CD14-positive monocyte (primary cell): ENCODE measurements around the gene PRM1. TPM values are rescaled to one million over a fixed set of nuclear protein-coding genes. Genes with fewer than 3 reads are reported as not detected.

ENCODE experiments used
- DNase-seq, 3 donors: peaks; one replicate each; pipeline ENCODE4 v3.0.0-alpha.2; 2011 to 2022
- H2AFZ ChIP-seq: 2 replicates; pipeline ENCODE4 v1.6.0; 2012; ENCODE audit warnings: mild to moderate bottlenecking, low read depth, low read length, inconsistent platforms; ENCODE audit not compliant: insufficient read depth, poor library complexity, severe bottlenecking
- H3K27ac ChIP-seq, 2 donors: 1 replicate in 1 of 2; 2 replicates in 1 of 2; pipeline ENCODE4 v1.5.1; 2012 to 2013; ENCODE audit warnings: low read length in 2 of 2, control low read depth in 1 of 2, inconsistent platforms in 1 of 2, low read depth in 1 of 2, mild to moderate bottlenecking in 1 of 2
- H3K27me3 ChIP-seq, 2 donors: one replicate each; pipeline versions ENCODE4 v1.6.0 to v1.6.1; 2011 to 2013; ENCODE audit warnings: low read length in 2 of 2; ENCODE audit not compliant: control insufficient read depth in 2 of 2, insufficient read depth in 2 of 2
- H3K36me3 ChIP-seq, 2 donors: replicated peaks in 1 of 2; 1 replicate in 1 of 2; 2 replicates in 1 of 2; pipeline versions ENCODE4 v1.5.1 to v1.6.1; 2012 to 2013; ENCODE audit warnings: low read length in 2 of 2, control low read depth in 1 of 2, inconsistent platforms in 1 of 2, mild to moderate bottlenecking in 1 of 2; ENCODE audit not compliant: insufficient read depth in 2 of 2, control insufficient read depth in 1 of 2
- H3K4me1 ChIP-seq, 2 donors: 1 replicate in 1 of 2; 2 replicates in 1 of 2; pipeline versions ENCODE4 v1.5.1 to v1.6.1; 2012 to 2013; ENCODE audit warnings: low read length in 2 of 2, control low read depth in 1 of 2, inconsistent platforms in 1 of 2, mild to moderate bottlenecking in 1 of 2, moderate library complexity in 1 of 2; ENCODE audit not compliant: insufficient read depth in 2 of 2, control insufficient read depth in 1 of 2
- H3K4me2 ChIP-seq: replicated peaks from 2 replicates; pipeline ENCODE3; 2012; ENCODE audit warnings: low read length, moderate library complexity, mild to moderate bottlenecking; ENCODE audit not compliant: poor library complexity, severe bottlenecking; ENCODE audit errors: extremely low read depth
- H3K4me3 ChIP-seq, 3 experiments: fragments of 200-600 bp in 1 of 3; sonication (generic) in 1 of 3; replicated peaks in 1 of 3; 1 replicate in 2 of 3; 2 replicates in 1 of 3; pipeline ENCODE4 v1.5.1; 2011 to 2013; ENCODE audit warnings: low read length in 3 of 3, mild to moderate bottlenecking in 3 of 3, control low read depth in 2 of 3, low read depth in 2 of 3, inconsistent platforms in 1 of 3, moderate library complexity in 1 of 3
- H3K79me2 ChIP-seq: 2 replicates; pipeline ENCODE4 v1.6.0; 2012; ENCODE audit warnings: mild to moderate bottlenecking, control low read depth, inconsistent platforms, low read length, moderate library complexity; ENCODE audit not compliant: insufficient read depth
- H3K9ac ChIP-seq: 2 replicates; pipeline ENCODE4 v1.6.0; 2017; ENCODE audit warnings: low read length, mild to moderate bottlenecking; ENCODE audit not compliant: insufficient read depth, poor library complexity, severe bottlenecking
- H3K9me3 ChIP-seq, 2 donors: replicated peaks in 1 of 2; 1 replicate in 1 of 2; 2 replicates in 1 of 2; pipeline versions ENCODE4 v1.5.1 to v1.6.1; 2012 to 2013; ENCODE audit warnings: low read length in 2 of 2, control low read depth in 1 of 2; ENCODE audit not compliant: control insufficient read depth in 1 of 2, insufficient read depth in 1 of 2
- H4K20me1 ChIP-seq: 2 replicates; pipeline ENCODE4 v1.6.0; 2012; ENCODE audit warnings: mild to moderate bottlenecking, low read length, control low read depth, moderate library complexity; ENCODE audit not compliant: insufficient read depth
- H3K27ac Mint-ChIP-seq, 7 donors: one replicate each; pipeline ENCODE4 v1.8.0; 2020; ENCODE audit warnings: mild to moderate bottlenecking in 7 of 7, mixed read lengths in 7 of 7, moderate library complexity in 6 of 7, inconsistent platforms in 2 of 7
- H3K27me3 Mint-ChIP-seq, 3 donors: one replicate each; pipeline ENCODE4 v1.8.0; 2021 to 2022; ENCODE audit warnings: low read depth in 3 of 3, mild to moderate bottlenecking in 3 of 3, mixed read lengths in 3 of 3, moderate library complexity in 3 of 3, inconsistent platforms in 1 of 3
- H3K36me3 Mint-ChIP-seq, 2 donors: one replicate each; pipeline ENCODE4 v1.8.0; 2020; ENCODE audit warnings: mixed read lengths in 2 of 2, inconsistent platforms in 1 of 2, mild to moderate bottlenecking in 1 of 2
- H3K4me1 Mint-ChIP-seq: one replicate; pipeline ENCODE4 v1.8.0; 2020; ENCODE audit warnings: mild to moderate bottlenecking, mixed read lengths
- H3K4me3 Mint-ChIP-seq, 2 donors: one replicate each; pipeline ENCODE4 v1.8.0; 2020; ENCODE audit warnings: mild to moderate bottlenecking in 2 of 2, mixed read lengths in 2 of 2, moderate library complexity in 1 of 2
- H3K9me3 Mint-ChIP-seq, 7 donors: one replicate each; pipeline ENCODE4 v1.8.0; 2020 to 2022; ENCODE audit warnings: mixed read lengths in 7 of 7, mild to moderate bottlenecking in 6 of 7, moderate library complexity in 6 of 7, inconsistent platforms in 2 of 7
- CTCF ChIP-seq: fragments of 200-600 bp; IDR thresholded peaks from one replicate; pipeline ENCODE4 v1.8.0; 2022; ENCODE audit warnings: antibody characterized with exemption, mild to moderate bottlenecking
- WGBS: methylation state at CpG from one replicate; pipeline ENCODE4 v1.1.5; 2013; ENCODE audit warnings: missing lambda C conversion rate; ENCODE audit not compliant: insufficient coverage; 5-methylcytosine and 5-hydroxymethylcytosine counted together
- intact Hi-C, 2 donors: fragments of 100-400 bp; cut with micrococcal nuclease; formaldehyde crosslinking; loops; one replicate each; pipeline versions ENCODE4 v1.15.0 to v1.15.1; 2023
- polyA plus RNA-seq, 3 donors: library from polyadenylated mRNA; depleted of rRNA in 1 of 3; unstranded in 2 of 3; stranded (reverse) in 1 of 3; fragments of 300-500 nt in 2 of 3; fragments of >200 nt in 1 of 3; fragmentation: Illumina TruSeq in 2 of 3; gene quantifications; 1 replicate in 2 of 3; 2 replicates in 1 of 3; pipeline ENCODE4 v1.2.3, GENCODE V29; 2012 to 2021

The PRM1 gene
- polyA plus RNA-seq, 3 donors = not detected

GRCh38 chr16:11315510-11315909 is 34.4 kb upstream of the PRM1 start:
- H3K27ac ChIP-seq = no peak overlapping the region
- no peak for TF ChIP-seq CTCF
- Mint-ChIP-seq H3K27me3 (peaks cover 26 to 49% (median 27%) of the 10 kb centered on the region in 3 donors), H3K27ac (no peak overlapping the region), H3K4me3 (no peak overlapping the region), H3K4me1 (peaks cover 31% of the 10 kb centered on the region), H3K9me3 (peaks cover 0 to 5% (median 0%) of the 10 kb centered on the region in 7 donors), H3K36me3 (peaks cover 0 to 5% of the 10 kb centered on the region in 2 donors)
- H3K9ac ChIP-seq = no peak overlapping the region
- H3K79me2 ChIP-seq = no peaks in the 10 kb centered on the region
- no peak overlapping the region for H2AFZ ChIP-seq
- H4K20me1 ChIP-seq = no peaks in the 10 kb centered on the region
- intact Hi-C loops = no loop called here
- 62% methylated on average over 10 of the region's 13 CpGs for WGBS
- peaks cover 0 to 9% of the 10 kb centered on the region in 2 donors for H3K27me3 ChIP-seq
- no peak overlapping the region for H3K4me2 ChIP-seq
- H3K4me3 ChIP-seq = no peak overlapping the region
- H3K9me3 ChIP-seq = no peaks in the 10 kb centered on the region
- no peaks in the 10 kb centered on the region for H3K36me3 ChIP-seq
- H3K4me1 ChIP-seq = peaks cover 23 to 26% of the 10 kb centered on the region in 2 donors
- no peak for DNase-seq

DNA sequence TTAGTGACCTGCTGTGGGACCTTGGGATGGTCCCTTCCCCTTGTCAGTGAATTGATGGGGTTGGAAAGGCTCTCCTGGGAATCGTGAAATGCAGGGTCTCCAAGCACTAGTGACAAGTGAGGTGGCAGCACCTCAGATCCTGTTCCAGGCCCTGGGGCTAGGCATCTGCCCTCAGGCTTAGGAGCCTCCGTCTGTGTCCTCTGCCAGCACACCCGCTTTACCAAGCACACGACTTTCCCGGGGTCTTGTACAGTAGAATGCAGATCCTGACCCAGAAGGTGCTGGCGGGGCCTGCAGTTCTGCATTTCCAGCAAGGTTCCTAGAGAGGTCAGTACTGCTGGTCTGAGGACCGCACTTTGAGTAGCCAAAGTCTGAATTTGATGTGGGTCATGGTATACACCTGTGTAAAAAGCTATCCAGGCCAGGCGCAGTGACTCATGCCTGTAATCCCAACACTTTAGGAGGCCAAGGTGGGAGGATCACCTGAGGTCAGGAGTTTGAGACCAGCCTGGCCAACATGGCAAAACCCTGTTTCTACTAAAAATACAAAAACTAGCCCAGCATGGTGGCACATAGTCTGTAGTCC is 33.3 kb upstream of the PRM1 start:
- H3K4me3 Mint-ChIP-seq = no peak overlapping the region
- no peak for TF ChIP-seq CTCF

More for the DNA sequence above, 33.3 kb upstream of the PRM1 start:
- Mint-ChIP-seq H3K36me3 (peaks cover 0 to 7% of the 10 kb centered on the region in 2 donors), H3K27ac (peak overlapping the region in 1 of 7 donors; percentile 51), H3K4me1 (peaks cover 41% of the 10 kb centered on the region), H3K9me3 (peaks cover 0 to 5% (median 0%) of the 10 kb centered on the region in 7 donors), H3K27me3 (peaks cover 26 to 49% (median 27%) of the 10 kb centered on the region in 3 donors)
- H3K4me1 ChIP-seq = peaks cover 34 to 37% of the 10 kb centered on the region in 2 donors
- no peaks in the 10 kb centered on the region for H4K20me1 ChIP-seq
- H3K4me3 ChIP-seq = no peak overlapping the region
- no peak overlapping the region for H2AFZ ChIP-seq
- H3K36me3 ChIP-seq = no peaks in the 10 kb centered on the region
- no peak for DNase-seq
- 92% methylated on average over 7 of the region's 8 CpGs for WGBS
- no peaks in the 10 kb centered on the region for H3K9me3 ChIP-seq
- no peaks in the 10 kb centered on the region for H3K79me2 ChIP-seq
- H3K9ac ChIP-seq = no peak overlapping the region
- intact Hi-C loops = loop anchor here (5.0 kb wide), 3 partner anchors 33 to 48 kb away; partner anchors contain the start of gene RMI2 (in 1 of the 2)
- no peak overlapping the region for H3K4me2 ChIP-seq
- H3K27ac ChIP-seq = no peak overlapping the region
- H3K27me3 ChIP-seq = peaks cover 0 to 9% of the 10 kb centered on the region in 2 donors
